ENCODE results near the gene NT5DC2. TPM values are rescaled to one million over a fixed set of nuclear protein-coding genes. Genes with fewer than 3 reads are reported as not detected.
"Not testable (repeated sequence)": the region's sequence is repeated elsewhere in the genome, so short reads cannot be mapped to it uniquely, and the experiment has no call there.

NT5DC2 gene
- total RNA-seq, 1 donor from 2014 or later, result 75.6 TPM

- peak overlapping the region; percentile 82 for H3K27ac Mint-ChIP-seq
- intact Hi-C loops (cut with micrococcal nuclease), result loop anchor here (10.0 kb wide), 2 partner anchors 340 to 360 kb away; partner anchors contain the start of genes ALAS1 and STIMATE
Measured at GRCh38 chr3:52534281-52535183, 875 bp upstream of the NT5DC2 start.

DNA sequence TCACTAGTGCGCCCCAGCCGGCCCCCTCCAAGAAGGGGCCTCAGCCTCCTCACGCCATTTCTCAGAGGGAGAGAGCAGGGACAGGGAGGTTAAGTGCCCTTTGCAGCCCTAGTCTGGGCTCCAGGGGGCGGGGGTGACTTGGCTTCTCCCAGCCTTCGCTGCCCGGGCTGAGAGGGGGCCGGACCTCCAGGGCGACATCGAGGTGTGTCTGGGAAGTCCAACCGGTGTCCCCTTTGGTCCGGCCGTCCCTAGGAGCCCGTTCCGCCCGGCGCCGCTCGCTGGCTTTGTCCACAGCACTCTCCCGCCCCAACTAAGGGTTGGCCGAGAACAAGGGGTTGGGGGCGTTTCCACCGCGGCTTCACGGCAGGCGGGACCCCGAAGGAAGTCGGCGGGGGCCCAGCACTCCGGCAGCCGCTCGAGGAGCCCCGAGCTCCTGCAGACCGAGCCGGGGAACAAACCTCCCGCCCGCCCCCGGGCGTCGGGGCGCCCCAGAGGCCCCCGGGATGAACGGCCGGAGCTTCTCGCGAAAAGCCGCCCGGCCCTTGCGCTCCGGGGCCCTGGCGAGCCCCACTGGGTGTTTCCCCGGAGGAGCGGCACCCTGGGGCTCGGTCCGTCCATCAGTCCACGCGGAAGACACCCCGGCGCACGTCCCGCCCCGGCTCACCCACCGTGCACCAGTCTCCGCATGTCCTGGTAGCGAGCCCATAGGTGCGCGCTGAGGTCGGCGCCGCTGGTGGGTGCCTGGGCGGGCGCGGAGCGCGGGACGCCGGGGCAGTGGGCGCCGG lies 627 bp downstream of the NT5DC2 start:
- Mint-ChIP-seq H3K36me3 (ENCODE audit: low read depth) (peaks cover 11% of the 10 kb centered on the region), H3K4me1 (peaks cover 18% of the 10 kb centered on the region), H3K4me3 (peak overlapping the region; percentile 81), H3K27me3 (no peaks in the 10 kb centered on the region), H3K9me3 (no peaks in the 10 kb centered on the region), H3K27ac (peak overlapping the region; percentile 63)
- intact Hi-C loops (cut with micrococcal nuclease), result loop anchor here (10.0 kb wide), 2 partner anchors 338 to 362 kb away; partner anchors contain the start of genes ALAS1 and STIMATE
- peak; percentile 81 for DNase-seq

More at GRCh38 chr3:52534281-52535183, 875 bp upstream of the NT5DC2 start:
- H3K4me3 Mint-ChIP-seq, result peak overlapping the region; percentile 83
- H3K9me3 Mint-ChIP-seq, result peaks cover 7% of the 10 kb centered on the region
- H3K36me3 Mint-ChIP-seq (ENCODE audit: low read depth), result peaks cover 20% of the 10 kb centered on the region
- no peak for DNase-seq
- peaks cover 29% of the 10 kb centered on the region for H3K4me1 Mint-ChIP-seq
- H3K27me3 Mint-ChIP-seq, result no peaks in the 10 kb centered on the region

DNA sequence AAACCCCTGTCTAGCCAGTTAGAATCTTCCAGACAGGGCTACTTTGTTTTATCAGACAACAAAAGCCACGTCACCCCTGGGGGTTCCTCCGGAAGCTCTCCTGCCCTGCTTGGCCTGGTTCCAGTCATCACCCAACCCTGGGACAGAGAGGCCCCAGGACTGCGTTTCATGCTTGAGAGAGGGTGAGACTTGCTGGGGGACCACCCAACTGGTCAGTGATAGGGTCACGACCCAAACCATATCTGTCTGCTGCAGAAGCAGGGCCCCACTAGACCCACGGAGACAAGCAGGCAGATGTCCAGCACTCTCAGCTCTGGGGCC lies 1.2 kb downstream of the NT5DC2 start:
- H3K27ac Mint-ChIP-seq, result peak overlapping the region; percentile 63
- no peaks in the 10 kb centered on the region for H3K9me3 Mint-ChIP-seq
- peaks cover 13% of the 10 kb centered on the region for H3K4me1 Mint-ChIP-seq
- no peaks in the 10 kb centered on the region for H3K27me3 Mint-ChIP-seq
- no peak for DNase-seq
- peak overlapping the region; percentile 81 for H3K4me3 Mint-ChIP-seq
- intact Hi-C loops (cut with micrococcal nuclease), result loop anchor here (10.0 kb wide), 2 partner anchors 338 to 362 kb away; partner anchors contain the start of genes ALAS1 and STIMATE
- H3K36me3 Mint-ChIP-seq (ENCODE audit: low read depth), result peaks cover 6% of the 10 kb centered on the region

DNA sequence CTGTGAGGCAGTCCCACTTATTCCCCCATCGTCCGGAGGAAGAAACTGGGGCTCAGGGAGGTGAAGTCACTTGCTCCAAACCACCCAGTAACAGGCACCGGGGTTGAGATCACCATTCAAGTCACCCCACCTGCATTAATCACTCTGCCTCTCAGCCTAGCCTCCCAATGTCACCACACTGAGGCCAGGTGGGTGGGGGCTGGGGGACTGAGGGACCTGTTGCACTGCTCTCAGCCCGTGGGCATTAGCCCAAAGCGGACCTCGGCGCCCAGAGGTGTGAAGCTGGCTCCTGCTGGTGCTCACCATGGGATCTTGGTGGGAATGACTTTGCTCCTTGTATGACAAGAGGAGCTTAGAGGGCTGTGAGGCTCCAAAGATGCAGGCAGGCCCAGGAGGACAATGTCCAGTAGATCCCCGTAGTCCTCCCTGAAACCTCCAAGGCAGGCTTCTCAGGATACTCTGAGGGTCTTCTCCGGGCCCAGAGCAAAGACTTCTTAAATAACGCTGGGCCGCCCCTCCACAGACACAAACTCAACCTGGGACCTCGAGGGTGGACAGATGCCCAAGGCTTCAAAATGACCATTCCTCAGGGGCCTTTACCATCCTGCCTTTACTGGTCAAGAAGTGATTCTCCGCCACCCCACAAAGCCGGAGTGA lies 1.7 kb downstream of the NT5DC2 start:
- H3K27me3 Mint-ChIP-seq, result no peaks in the 10 kb centered on the region
- H3K36me3 Mint-ChIP-seq (ENCODE audit: low read depth), result peaks cover 4% of the 10 kb centered on the region
- H3K27ac Mint-ChIP-seq, result no peak overlapping the region
- H3K9me3 Mint-ChIP-seq, result no peaks in the 10 kb centered on the region
- intact Hi-C loops (cut with micrococcal nuclease), result loop anchor here (10.0 kb wide), 2 partner anchors 337 to 363 kb away; partner anchors contain the start of genes ALAS1 and STIMATE
- no peak for DNase-seq
- H3K4me3 Mint-ChIP-seq, result peak overlapping the region; percentile 81
- H3K4me1 Mint-ChIP-seq, result peaks cover 11% of the 10 kb centered on the region

GRCh38 chr3:52530918-52531826 lies 2.5 kb downstream of the NT5DC2 start:
- Mint-ChIP-seq H3K4me3 (no peak overlapping the region), H3K4me1 (peaks cover 10% of the 10 kb centered on the region), H3K9me3 (no peaks in the 10 kb centered on the region), H3K36me3 (ENCODE audit: low read depth) (peaks cover 2% of the 10 kb centered on the region), H3K27me3 (no peaks in the 10 kb centered on the region), H3K27ac (no peak overlapping the region)
- no peak for DNase-seq
- intact Hi-C loops (cut with micrococcal nuclease), result loop anchor here (10.0 kb wide), 2 partner anchors 336 to 364 kb away; partner anchors contain the start of genes ALAS1 and STIMATE

GRCh38 chr3:52529376-52530333 lies 4.0 kb downstream of the NT5DC2 start:
- DNase-seq, result no peak
- no peaks in the 10 kb centered on the region for H3K27me3 Mint-ChIP-seq
- H3K4me3 Mint-ChIP-seq, result no peak overlapping the region
- peaks cover 2% of the 10 kb centered on the region for H3K36me3 Mint-ChIP-seq (ENCODE audit: low read depth)
- peaks cover 8% of the 10 kb centered on the region for H3K4me1 Mint-ChIP-seq
- intact Hi-C loops (cut with micrococcal nuclease), result loop anchor here (10.0 kb wide), 2 partner anchors 335 to 365 kb away; partner anchors contain the start of genes ALAS1 and STIMATE
- no peak overlapping the region for H3K27ac Mint-ChIP-seq
- H3K9me3 Mint-ChIP-seq, result no peaks in the 10 kb centered on the region

DNA sequence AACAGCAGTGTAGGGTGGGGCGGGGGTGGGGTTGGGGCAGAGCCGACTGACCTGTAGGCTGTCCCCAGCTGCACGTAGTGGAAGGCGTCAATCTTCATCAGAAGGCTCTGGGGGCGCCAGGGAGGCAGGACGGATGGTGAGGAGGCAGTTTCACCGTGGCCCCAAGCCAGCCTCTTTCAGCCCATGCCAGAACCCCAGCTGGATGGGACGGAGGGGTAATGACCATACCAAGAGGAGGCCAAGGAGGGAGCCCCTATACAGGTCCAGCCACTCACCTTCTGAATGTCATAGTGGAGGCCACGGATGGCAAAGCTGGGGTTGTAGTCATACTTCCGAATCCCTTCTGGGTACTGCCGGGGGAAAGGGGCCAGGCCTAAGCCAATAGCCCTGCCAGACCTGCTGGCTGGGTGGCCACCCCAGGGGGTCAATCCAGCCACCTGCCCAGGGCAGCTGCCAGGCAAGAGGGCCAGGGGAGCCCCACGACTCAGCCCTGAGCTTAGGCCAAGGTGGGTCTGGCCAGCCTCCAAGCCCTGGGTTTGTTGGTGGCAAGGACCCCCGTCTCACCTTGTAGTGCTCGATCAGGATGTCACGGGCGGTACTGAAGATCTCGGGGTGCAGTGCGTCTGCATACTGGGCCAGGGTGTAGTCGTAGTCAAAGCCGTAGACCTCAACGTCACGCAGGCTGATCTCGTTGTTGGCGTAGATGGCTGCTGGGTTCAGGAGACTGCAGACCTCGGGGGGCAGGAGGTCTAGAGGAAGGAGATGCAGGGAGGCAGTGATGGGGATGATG lies 4.9 kb downstream of the NT5DC2 start:
- H3K27me3 Mint-ChIP-seq, result no peaks in the 10 kb centered on the region
- H3K9me3 Mint-ChIP-seq, result no peaks in the 10 kb centered on the region
- no peak overlapping the region for H3K27ac Mint-ChIP-seq
- intact Hi-C loops (cut with micrococcal nuclease), result no loop called here
- H3K36me3 Mint-ChIP-seq (ENCODE audit: low read depth), result peaks cover 2% of the 10 kb centered on the region
- H3K4me3 Mint-ChIP-seq, result no peak overlapping the region
- DNase-seq, result no peak
- H3K4me1 Mint-ChIP-seq, result peaks cover 6% of the 10 kb centered on the region

- H3K27ac Mint-ChIP-seq, result no peak overlapping the region
- intact Hi-C loops (cut with micrococcal nuclease), result no loop called here
- H3K9me3 Mint-ChIP-seq, result no peaks in the 10 kb centered on the region
- H3K27me3 Mint-ChIP-seq, result no peaks in the 10 kb centered on the region
- H3K4me1 Mint-ChIP-seq, result peaks cover 6% of the 10 kb centered on the region
- peaks cover 2% of the 10 kb centered on the region for H3K36me3 Mint-ChIP-seq (ENCODE audit: low read depth)
- DNase-seq, result no peak
- no peak overlapping the region for H3K4me3 Mint-ChIP-seq
Measured at GRCh38 chr3:52527732-52528585, 5.7 kb downstream of the NT5DC2 start.

DNA sequence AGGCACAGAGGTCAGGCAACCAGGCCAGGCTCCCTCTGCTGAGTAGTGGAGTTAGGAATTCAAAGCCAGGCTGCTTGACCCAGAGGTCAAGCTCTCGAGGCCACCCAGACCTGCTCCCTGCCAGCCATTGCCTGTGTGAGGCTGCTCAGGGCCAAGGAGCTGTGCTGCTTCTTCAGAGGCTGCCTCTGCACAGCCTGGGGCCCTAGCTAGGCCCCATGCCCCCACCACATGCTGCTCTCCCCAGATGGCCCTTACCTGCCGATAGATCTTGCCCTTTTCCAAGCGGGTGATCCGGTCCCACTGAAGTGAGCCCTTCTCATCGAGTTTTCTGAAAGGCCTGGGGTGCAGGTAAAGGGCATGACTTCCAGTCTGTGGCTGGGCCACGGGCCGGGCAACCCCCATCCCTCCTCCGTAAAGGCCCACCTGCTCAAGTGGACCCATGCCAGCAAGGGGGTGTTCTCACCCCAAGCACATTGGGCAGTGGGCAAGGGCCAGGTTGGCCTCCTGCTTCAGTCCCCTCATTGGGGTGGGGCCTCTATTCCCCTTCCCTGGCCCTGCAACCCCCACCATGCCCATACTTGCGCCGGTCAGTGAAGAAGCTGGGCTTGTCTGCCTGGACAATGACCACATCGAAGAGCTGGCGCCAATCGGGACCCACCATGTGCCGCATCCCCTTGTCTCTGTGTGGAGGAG lies 6.5 kb downstream of the NT5DC2 start:
- Mint-ChIP-seq H3K27ac (no peak overlapping the region), H3K4me3 (no peak overlapping the region), H3K9me3 (no peaks in the 10 kb centered on the region), H3K27me3 (no peaks in the 10 kb centered on the region), H3K4me1 (peaks cover 1% of the 10 kb centered on the region), H3K36me3 (ENCODE audit: low read depth) (peaks cover 2% of the 10 kb centered on the region)
- no peak for DNase-seq
- intact Hi-C loops (cut with micrococcal nuclease), result no loop called here

DNA sequence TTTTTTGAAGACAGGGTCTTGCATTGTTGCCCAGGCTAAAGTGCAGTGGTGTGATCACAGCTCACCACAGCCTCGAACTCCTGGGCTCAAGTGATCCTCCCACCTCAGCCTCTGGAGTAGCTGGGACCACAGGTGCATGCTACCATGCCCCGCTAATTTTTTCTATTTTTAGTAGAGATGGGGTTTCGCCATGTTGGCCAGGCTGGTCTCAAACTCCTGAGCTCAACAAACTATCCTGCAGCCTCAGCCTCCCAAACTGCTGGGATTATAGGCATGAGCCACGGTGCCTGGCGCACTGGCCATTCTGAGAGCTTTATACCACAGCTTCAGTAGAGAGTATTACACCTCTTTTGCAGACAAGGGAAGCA lies 7.0 kb downstream of the NT5DC2 start:
- H3K27me3 Mint-ChIP-seq; H3K4me1 Mint-ChIP-seq; H3K36me3 Mint-ChIP-seq (ENCODE audit: low read depth); H3K27ac Mint-ChIP-seq; H3K9me3 Mint-ChIP-seq; intact Hi-C loops (cut with micrococcal nuclease); DNase-seq; H3K4me3 Mint-ChIP-seq: not testable (repeated sequence)
